ENCODE data around the gene BACH2.

Gene BACH2

DNA sequence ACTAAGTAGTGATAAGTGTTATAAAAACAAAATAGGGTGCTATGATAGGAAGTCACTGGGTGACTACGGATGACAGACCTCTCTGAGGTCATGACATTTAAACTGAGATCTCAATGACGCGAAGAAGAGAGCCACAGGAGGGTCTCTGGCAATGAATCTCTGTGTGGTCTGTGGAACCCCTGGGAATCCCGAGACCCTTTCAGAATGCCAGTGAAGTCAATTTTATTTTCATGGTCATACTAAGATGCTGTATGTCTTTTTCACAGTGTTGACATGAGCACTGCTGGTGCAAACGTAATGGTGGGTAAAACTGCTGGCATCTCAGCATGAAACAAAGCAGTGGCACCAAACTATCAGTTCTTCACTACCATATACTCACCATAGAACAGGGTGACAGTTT, 247.3 kb downstream of the BACH2 start:
- H3K27ac ChIP-seq = no peak overlapping the region
- TF ChIP-seq, protein P1, sequence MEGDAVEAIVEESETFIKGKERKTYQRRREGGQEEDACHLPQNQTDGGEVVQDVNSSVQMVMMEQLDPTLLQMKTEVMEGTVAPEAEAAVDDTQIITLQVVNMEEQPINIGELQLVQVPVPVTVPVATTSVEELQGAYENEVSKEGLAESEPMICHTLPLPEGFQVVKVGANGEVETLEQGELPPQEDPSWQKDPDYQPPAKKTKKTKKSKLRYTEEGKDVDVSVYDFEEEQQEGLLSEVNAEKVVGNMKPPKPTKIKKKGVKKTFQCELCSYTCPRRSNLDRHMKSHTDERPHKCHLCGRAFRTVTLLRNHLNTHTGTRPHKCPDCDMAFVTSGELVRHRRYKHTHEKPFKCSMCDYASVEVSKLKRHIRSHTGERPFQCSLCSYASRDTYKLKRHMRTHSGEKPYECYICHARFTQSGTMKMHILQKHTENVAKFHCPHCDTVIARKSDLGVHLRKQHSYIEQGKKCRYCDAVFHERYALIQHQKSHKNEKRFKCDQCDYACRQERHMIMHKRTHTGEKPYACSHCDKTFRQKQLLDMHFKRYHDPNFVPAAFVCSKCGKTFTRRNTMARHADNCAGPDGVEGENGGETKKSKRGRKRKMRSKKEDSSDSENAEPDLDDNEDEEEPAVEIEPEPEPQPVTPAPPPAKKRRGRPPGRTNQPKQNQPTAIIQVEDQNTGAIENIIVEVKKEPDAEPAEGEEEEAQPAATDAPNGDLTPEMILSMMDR (conservative IDR thresholded peaks at IDR 0.05) = no peak
- TF ChIP-seq ZFX (IDR thresholded peaks at IDR 0.05) = no peak

DNA sequence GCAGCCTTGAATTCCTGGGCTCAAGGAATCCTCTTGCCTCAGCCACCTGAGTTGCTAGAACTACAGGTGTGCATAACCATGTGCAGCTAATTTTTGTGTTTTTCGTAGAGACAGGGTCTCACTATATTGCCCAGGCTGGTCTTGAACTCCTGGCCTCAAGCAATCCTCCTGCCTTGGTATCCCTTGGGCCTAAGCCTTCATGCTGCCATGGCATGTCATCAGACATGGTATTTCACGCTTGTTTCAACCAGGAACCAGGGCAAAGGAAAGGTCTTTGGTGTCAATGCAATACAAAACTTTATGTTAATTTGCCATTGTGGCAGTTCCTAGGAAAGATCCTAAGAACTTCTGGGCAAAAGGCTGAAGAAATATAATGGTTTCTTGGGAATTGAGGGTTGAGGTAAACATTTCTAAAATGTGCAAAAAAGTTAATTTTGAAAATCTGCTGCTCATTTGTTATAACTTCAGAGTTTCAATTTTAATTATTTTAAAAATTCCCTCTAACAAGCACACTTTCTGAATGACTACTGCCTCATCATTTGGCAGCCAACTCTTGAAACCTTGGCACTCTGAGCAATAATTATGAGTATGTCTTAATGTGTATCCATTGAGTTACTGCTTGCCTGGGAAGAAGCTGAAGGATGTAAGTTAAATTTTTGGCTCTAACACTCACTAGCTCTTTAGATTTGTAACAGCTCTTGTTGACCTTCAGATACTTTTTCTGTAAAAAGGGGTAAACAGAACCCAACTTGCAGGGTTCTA, 248.3 kb downstream of the BACH2 start:
- TF ChIP-seq ZFX (IDR thresholded peaks at IDR 0.05) = no peak
- TF ChIP-seq, protein P1 (conservative IDR thresholded peaks at IDR 0.05) = no peak
- no peak overlapping the region for H3K27ac ChIP-seq

DNA sequence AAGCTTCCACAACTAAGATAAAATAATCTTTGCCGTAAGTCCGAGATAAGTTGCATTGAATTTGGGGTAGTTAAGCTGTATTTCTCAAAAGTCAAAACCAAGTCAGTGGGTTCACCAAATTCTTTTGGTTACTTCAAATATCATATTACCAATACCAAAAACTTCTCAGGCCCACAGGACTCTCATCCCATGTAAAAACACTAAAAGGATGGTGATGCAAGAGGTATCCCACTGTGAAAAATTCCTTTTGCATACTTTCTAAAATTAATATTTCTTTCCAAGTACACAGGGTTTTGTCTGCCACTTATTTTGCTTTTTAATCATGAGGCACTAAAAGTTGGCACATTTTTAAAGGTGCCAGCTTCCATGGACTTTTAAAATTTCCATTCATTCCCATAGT, 251.1 kb downstream of the BACH2 start:
- no peak overlapping the region for H3K27ac ChIP-seq
- TF ChIP-seq, protein P1 (conservative IDR thresholded peaks at IDR 0.05) = no peak
- TF ChIP-seq ZFX (IDR thresholded peaks at IDR 0.05) = no peak

DNA sequence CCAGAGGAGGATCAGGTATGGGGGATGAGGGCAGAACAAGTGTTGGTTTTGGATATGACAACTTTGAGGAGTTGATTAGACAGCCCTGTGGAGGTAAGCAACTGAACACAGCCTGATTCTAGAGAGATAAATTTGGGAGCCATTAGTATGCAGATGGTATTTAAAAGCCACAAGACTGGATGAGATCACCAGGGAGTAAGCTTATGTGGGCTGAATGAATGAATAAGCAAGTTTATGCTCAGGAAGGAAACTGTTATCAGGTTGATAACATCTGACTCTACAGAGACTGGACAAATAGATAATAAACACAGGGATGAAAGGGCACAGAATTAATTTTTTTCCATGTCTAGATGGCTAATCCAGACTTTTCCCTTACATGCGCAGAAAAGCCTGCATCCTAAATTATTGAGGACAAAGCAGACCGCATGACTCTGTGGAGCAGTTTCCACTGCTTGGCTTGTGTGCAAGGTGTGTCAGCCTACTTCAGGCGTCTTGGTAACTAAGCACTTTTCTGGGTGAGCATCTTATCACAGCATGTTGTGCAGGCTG, 251.7 kb downstream of the BACH2 start:
- H3K27ac ChIP-seq = no peak overlapping the region

DNA sequence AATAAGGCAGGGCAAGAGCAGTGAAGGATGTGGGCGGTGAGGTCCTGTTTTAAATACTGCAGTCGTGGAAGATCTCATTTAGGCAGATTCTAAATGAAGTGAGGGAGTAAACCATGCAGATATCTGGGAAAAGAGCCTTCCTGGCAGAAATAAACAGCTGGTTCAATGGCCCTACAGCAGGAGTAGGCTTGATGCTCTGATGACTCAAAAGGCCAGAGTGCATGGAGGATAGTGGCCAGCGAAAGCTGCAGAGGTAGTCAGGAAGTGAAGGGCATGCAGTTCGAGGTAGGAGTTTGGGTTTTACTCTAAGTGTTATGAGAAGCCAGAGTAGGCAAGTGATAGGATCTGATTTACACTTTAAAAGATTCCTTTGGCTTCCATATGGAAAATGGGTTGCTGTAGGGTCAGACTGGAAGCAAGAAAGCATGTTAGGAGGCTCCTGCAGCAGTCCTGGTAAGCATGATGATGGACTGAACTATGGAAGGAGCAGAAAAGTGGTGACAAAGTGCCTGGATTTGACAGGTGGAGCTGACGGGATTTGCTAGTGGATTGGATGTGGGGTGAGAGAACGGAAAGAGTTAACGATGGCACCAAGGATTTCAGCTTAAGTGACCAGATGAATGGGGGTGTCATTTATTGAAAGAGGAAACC, 252.3 kb downstream of the BACH2 start:
- H3K27ac ChIP-seq = no peak overlapping the region
- TF ChIP-seq, protein P1 (conservative IDR thresholded peaks at IDR 0.05) = no peak
- no peak for TF ChIP-seq ZFX (IDR thresholded peaks at IDR 0.05)

More for the DNA sequence above, 251.7 kb downstream of the BACH2 start:
- TF ChIP-seq, protein P1 (conservative IDR thresholded peaks at IDR 0.05) = no peak
- TF ChIP-seq ZFX (IDR thresholded peaks at IDR 0.05) = no peak

DNA sequence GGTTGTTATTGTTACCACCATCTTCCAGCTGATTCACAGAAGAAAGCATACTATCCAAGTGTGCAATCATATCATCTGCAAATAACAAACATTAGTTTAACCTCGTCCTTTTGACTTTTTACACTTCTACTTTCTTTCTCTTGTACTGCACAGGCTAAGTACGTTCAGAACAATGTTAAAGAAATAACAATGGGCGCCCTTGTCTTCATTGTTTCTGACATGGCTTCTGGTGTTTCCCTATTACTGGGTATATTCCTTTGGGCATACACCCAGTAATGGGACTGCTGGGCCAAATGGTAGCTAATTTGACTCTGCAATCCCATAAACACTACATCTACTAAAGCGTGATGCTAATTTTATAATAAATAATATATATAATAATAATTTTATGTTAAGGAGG, 255.7 kb downstream of the BACH2 start:
- H3K27ac ChIP-seq = no peak overlapping the region
- no peak for TF ChIP-seq ZFX (IDR thresholded peaks at IDR 0.05)
- TF ChIP-seq, protein P1 (conservative IDR thresholded peaks at IDR 0.05) = no peak

DNA sequence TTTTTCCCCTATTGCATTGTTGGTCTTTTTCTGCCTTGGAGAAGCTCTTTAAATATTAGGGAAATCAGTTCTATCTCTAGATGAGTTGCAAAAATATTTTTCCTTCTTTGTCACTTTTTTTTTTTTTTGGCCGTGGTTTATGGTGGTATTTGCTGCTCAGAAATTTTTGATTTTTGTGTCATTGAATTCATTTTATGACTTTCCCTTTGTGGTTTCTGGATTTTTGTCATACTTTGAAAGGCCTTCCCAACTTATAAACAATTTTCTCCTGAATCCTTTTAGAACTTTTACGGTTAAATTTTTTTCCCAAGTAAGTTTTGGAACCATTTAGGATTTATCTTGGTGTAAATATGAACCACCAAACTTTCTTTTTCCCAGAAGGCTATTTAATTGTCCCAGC, 256.7 kb downstream of the BACH2 start:
- TF ChIP-seq ZFX (IDR thresholded peaks at IDR 0.05) = no peak
- TF ChIP-seq, protein P1 (conservative IDR thresholded peaks at IDR 0.05) = no peak
- H3K27ac ChIP-seq = no peak overlapping the region

Measured in C4-2B (cell line).